Measurements from ENCODE around the gene PPEF2.
"Not testable (repeated sequence)": the region's sequence is repeated elsewhere in the genome, so short reads cannot be mapped to it uniquely, and the experiment has no call there.

DNA sequence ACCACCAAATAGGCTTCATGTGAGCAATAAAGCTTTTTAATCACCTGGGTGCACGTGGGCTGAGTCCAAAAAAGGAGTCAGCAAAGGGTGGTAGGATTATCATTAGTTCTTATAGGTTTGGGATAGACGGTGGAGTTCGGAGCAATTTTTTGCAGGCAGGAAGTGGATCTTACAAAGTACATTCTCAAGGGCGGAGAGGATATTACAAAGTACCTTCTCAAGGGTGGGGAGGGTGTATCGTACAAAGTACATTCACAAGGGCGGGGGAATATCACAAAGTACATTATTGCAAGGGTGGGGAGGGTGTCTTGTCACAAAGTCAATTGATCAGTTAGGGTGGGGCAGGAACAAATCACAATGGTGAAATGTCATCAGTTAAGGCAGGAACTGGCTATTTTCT lies 8.6 kb upstream of the PPEF2 start:
- TF ChIP-seq, protein P1, sequence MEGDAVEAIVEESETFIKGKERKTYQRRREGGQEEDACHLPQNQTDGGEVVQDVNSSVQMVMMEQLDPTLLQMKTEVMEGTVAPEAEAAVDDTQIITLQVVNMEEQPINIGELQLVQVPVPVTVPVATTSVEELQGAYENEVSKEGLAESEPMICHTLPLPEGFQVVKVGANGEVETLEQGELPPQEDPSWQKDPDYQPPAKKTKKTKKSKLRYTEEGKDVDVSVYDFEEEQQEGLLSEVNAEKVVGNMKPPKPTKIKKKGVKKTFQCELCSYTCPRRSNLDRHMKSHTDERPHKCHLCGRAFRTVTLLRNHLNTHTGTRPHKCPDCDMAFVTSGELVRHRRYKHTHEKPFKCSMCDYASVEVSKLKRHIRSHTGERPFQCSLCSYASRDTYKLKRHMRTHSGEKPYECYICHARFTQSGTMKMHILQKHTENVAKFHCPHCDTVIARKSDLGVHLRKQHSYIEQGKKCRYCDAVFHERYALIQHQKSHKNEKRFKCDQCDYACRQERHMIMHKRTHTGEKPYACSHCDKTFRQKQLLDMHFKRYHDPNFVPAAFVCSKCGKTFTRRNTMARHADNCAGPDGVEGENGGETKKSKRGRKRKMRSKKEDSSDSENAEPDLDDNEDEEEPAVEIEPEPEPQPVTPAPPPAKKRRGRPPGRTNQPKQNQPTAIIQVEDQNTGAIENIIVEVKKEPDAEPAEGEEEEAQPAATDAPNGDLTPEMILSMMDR (IDR thresholded peaks at IDR 0.05 in 8 of 11, conservative IDR thresholded peaks at IDR 0.05 in 3 of 11): not testable (repeated sequence)
- not testable (repeated sequence) for TF ChIP-seq POLR2A, POLR2AphosphoS5 (IDR thresholded peaks at IDR 0.05)
